Dedifferentiated amniotic fluid mesenchymal stem cell (primary cell): Measurements from ENCODE around the gene PRKN.

ENCODE experiments used
- DNase-seq: peaks from one replicate; pipeline ENCODE4 v3.0.0-alpha.2; 2016; ENCODE audit errors: extremely low spot score

PRKN gene

DNA sequence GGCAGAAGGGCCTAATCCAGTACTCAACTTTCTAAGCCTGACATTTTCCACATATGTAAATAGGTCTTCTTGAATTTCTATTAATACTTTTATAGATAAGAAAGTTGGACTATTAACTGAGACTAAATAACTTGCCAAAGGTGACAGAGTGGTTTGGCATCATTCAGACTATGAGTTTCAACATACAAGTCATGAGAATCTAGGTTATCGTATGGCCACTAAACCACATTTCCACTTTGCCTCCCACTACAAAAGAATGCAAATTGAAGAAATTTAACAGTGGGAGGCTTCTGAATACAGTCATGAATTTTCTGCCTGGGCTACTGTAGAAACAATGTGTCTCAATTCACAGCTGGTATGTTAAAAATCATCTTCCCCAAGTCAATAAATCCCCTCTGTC, 922.7 kb downstream of the PRKN start:
- DNase-seq, result no peak

DNA sequence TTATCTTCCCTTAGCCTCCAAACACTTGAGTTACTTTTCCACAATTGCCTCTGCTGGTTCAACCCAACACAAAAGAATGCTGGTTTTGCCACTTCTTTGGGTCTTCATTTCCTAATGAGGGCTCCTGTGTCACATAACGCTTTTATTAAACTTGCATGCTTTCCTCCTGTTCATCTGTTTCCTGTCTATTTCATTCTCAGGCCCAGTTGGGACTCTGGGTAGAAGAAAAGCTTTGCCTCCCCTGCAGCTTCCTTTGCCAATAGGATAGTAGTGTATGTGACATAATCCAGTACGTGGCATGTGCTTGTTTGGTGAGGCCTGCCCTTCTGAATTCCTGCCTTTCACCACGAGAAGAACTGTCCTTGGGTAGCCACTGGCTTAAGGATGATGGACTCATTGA, 924.4 kb downstream of the PRKN start:
- DNase-seq, result no peak

DNA sequence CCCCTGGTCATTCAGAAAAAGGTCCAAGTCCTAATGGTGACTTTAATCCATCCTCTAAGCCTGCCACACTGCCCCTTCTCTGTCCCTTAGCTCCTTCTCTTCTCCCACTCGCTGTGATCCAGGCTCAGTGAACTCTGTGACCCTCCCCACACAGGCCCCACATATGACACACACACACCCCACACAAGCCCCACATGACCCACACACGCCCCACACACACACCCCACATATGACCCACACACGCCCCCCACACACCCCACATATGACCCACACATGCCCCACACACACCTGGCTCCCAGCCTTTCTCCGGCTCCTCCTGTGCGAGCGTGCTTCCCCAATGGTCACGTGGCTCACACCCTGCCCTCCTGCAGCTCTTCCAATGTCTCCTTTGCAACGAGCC, 925.3 kb downstream of the PRKN start:
- no peak for DNase-seq

DNA sequence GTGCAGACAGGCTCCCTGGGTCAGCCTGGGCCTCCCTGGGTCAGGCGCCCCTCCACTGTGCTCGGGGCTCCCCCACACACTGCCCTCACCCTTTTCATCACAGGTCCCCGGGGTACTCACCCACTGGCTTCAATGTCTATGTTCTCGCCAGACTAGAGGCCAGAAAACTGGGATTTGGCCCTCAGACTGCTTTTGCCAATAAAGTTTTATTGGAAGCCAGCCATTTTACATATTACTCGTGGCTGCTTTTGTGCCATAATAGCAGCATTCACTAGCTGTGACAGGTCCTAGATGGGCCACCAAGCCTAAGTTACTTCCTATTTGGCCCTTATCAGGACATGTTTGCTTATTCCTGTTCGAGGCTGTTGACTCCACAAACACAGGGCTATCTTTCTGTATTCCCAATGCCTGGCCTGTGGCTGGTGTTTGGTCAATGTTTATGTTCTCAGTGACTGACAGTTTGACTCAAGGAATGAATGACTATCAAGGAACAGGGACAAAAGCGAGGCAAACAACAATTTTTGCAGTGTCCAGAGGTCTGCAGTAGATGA, 928.6 kb downstream of the PRKN start:
- DNase-seq, result no peak

- no peak for DNase-seq
Observed at GRCh38 chr6:161796681-161797080, 930.9 kb downstream of the PRKN start.

- no peak for DNase-seq
Observed at GRCh38 chr6:161792851-161793493, 934.6 kb downstream of the PRKN start.

DNA sequence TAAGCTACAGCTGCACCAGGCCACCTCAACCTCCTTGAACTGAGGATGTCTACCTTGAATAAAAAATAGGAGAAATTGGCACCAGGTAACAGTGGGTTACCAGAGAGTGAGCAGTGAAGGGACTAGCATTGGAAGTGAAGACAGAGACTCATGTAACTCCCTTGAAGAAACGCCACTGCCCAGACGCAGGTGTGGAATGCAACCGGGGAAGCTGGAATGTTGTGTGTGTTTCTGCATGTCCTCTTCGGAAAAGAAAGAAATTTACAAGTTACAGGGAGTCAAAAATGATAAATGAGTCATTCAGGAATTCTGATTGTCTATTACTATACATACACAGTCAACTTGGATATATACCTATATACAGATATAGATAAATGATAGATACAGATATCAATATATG, 939.0 kb downstream of the PRKN start:
- DNase-seq, result no peak

DNA sequence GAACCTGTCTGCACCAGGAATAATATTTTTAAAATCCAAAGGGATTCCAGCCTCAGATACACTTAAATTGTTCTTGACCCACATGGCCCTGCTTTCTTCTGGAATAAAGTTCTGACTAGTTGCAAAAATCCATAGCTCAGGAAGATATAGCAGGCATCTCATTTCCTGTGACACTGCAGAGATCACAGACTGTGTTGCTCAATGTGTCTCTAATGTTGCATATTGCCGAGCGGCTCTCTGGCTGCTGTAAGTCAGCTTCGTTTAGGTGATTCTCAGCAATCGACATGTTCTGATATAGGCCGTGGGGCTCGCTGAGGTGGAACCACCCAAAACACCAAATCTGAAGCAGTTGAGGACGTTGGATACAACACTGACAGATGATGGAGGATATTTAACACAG, 955.4 kb downstream of the PRKN start:
- no peak for DNase-seq

GRCh38 chr6:161761966-161762365, 965.6 kb downstream of the PRKN start:
- no peak for DNase-seq

GRCh38 chr6:161755080-161755479, 972.5 kb downstream of the PRKN start:
- no peak for DNase-seq

GRCh38 chr6:161750686-161751085, 976.9 kb downstream of the PRKN start:
- DNase-seq, result no peak

DNA sequence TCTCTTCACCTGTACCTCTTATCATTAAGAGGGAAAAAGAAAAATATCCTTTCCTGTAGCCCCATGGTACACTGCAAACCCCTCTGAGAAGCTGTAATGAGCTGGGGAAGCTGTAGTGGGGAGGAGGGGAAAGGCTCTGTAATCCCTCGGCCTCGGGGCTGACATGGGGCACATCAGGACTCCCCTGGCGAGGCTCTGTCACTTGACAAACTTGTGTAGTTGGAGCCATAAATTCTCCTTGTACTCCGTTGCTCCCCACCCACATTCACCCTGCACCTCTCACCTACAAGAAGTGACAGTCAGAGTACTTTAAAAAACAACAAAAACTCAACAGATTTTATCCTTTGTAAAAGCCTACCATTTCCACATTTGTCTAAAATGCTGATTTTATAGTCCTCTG, 978.0 kb downstream of the PRKN start:
- no peak for DNase-seq

DNA sequence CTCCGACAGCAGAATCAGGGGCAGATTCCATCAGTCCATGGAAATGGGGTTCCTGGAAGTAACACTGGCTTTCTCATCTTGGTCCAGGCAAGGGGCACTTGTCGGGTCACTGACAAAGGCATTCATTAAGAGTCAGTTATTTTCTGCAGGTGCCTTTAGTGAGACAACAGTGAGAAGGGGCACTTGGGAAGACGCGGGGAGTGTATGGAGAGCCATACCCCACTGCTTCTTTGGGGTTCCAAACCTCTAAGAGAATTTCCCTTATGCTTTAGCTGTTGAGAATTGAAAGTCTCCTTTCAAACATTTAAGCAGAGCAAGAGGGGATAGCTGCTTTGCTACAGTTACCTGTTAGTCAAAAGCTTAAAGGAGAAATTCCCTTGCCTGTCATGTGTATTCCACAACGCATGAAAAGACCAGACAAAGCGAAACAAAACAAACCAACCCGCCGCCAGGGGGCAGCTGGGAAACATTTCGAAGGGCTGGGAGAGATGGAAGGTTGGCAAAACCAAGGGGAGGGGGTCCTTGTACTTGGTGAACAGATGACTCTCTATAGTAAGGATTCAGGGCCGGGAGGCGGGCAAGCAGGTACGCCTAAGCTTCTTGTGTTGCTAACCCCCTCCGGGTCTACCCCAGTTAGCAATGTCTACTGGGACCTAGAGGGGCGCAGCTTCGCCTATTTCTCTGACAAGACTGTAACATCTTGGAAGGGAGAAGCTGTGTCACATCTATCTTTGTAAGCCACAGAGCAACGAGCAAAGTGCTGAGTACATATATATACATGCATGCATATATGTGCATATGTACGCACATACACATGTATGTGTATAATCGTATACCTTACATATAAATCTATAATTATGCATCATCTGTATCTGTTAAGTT, 978.8 kb downstream of the PRKN start:
- DNase-seq, result no peak

DNA sequence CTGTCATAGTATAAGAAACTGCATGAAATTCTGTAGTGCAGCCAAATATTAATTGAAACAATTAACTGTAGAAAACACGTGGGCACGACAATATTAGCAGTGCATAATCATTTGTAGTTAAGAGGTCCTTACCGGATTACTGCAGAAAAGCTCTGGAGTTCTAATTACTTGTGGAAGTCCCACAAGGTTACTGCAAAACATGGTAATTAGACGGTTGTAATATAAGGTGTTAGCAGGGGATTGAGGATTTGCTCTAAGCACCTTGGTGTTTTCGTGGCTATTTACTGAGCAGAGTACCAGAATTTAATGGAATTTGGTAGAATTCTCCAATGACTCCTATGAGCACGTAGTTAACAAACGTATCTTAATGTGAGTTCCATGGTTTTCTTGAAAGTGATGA, 980.1 kb downstream of the PRKN start:
- DNase-seq, result no peak

- DNase-seq, result no peak
Observed at GRCh38 chr6:161745594-161746141, 981.9 kb downstream of the PRKN start.

GRCh38 chr6:161745128-161745527, 982.4 kb downstream of the PRKN start:
- DNase-seq, result no peak

DNA sequence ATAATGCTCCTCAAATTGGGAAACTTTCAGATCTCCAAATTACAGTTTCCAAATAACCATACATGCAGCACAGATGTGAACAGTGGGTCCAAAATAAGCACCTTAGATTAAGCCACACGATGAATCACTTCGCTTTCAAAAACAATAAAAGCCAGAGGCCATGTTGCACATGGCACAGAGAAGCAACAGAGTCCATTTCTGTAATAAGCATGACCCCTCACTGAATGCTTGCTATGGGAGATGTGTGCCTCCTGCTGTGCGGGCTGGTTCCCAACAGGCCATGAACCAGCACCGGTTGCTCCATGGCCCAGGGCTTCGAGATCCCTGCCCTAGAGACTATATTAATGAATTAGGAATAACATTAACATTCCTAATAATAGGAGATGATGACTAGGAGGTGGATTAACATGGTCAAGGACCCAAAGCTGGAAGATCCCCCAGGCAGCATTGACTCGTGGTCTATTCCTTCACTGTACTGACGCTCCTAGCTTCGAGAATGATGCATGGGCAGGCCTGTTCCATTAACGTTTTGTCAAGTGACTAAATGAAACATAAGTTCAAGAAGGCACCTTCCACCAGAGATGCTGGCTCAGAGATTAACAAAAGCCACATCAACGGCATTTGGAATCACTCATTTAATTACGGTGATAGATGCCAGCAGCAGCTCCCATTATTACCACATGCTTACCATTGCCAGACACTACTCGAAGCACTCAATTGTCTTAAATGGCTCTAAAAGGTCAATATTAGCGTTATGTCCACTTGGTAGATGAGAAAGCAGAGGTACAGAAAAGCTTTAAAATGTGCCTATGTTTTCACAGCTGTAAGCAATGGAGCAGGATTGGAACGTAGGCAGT, 983.1 kb downstream of the PRKN start:
- no peak for DNase-seq

GRCh38 chr6:161743509-161744178, 983.9 kb downstream of the PRKN start:
- DNase-seq, result no peak

GRCh38 chr6:161740486-161740885, 987.1 kb downstream of the PRKN start:
- no peak for DNase-seq

- DNase-seq, result no peak
Observed at GRCh38 chr6:161736781-161737292, 990.7 kb downstream of the PRKN start.

DNA sequence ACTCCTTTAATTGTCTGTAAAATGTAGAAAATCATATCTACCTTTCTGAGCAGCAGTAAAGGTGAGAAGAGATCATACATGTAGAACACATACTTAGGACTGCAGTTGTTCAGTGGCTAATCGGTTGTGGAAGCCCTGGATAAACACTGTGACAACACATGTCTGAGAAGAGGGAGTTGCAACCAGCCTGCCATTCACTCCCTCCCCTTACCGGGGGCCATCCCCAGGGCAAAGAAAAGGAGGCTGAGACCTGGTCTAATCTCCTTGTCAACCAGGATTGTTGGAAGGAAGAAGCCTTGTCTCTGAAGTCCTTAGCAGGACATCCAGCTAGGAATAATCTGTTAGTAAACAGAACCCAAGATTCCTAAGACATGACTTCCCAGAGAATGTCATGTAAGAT, 991.2 kb downstream of the PRKN start:
- DNase-seq, result no peak
